ENCODE results near the gene MTOR.

GRCh38 chr1:11132563-11133293, 129.6 kb downstream of the MTOR start:
- TF ChIP-seq CTCF (conservative IDR thresholded peaks at IDR 0.05 in 1 of 2, IDR thresholded peaks at IDR 0.05 in 1 of 2; ENCODE audit: extremely low read depth in 1 of 2, insufficient read depth in 1 of 2, low read depth in 1 of 2, low read length in 2 of 2) = no peak
- TF ChIP-seq EZH2 (IDR thresholded peaks at IDR 0.05; ENCODE audit: borderline replicate concordance, low read length) = no peak

Data from mammary epithelial cell (primary cell).